Measurements from ENCODE around the gene EPS8.

The EPS8 gene

GRCh38 chr12:15701206-15701605 lies 88.0 kb downstream of the EPS8 start:
- Histone ChIP-seq H3K4me1 (ENCODE audit: insufficient read depth, low read length, severe bottlenecking) (no peaks in the 10 kb centered on the region), H3K9ac (ENCODE audit: low read length) (no peak overlapping the region), H3K4me3 (ENCODE audit: low read depth, low read length, poor library complexity, severe bottlenecking) (no peak overlapping the region), H2AFZ (ENCODE audit: low read length) (no peak overlapping the region), H4K20me1 (ENCODE audit: insufficient read depth, low read length) (no peaks in the 10 kb centered on the region), H3K4me2 (ENCODE audit: low read length) (no peak overlapping the region), H3K27me3 (ENCODE audit: insufficient read depth, low read length) (no peaks in the 10 kb centered on the region), H3K36me3 (ENCODE audit: insufficient read depth, low read length) (no peaks in the 10 kb centered on the region), H3K9me3 (ENCODE audit: low read length) (no peaks in the 10 kb centered on the region), H3K27ac (ENCODE audit: low read depth, low read length, poor library complexity, severe bottlenecking) (no peak overlapping the region), H3K79me2 (ENCODE audit: insufficient read depth, low read length) (no peaks in the 10 kb centered on the region), H3K9me2 (ENCODE audit: low read depth, low read length) (no peaks in the 10 kb centered on the region), H3F3A (ENCODE audit: insufficient read depth, low read length) (no peaks in the 10 kb centered on the region)
- no peak for TF ChIP-seq CTCF (IDR thresholded peaks at IDR 0.05; ENCODE audit: low read length)
- TF ChIP-seq EZH2 (IDR thresholded peaks at IDR 0.05; ENCODE audit: borderline replicate concordance, low read length) = no peak

GRCh38 chr12:15700595-15700994 lies 88.6 kb downstream of the EPS8 start:
- H3K79me2 ChIP-seq (ENCODE audit: insufficient read depth, low read length) = no peaks in the 10 kb centered on the region
- H3K4me1 ChIP-seq (ENCODE audit: insufficient read depth, low read length, severe bottlenecking) = no peaks in the 10 kb centered on the region
- no peak overlapping the region for H3K27ac ChIP-seq (ENCODE audit: low read depth, low read length, poor library complexity, severe bottlenecking)

GRCh38 chr12:15699886-15700285 lies 89.3 kb downstream of the EPS8 start:
- Histone ChIP-seq H3K9me3 (ENCODE audit: low read length) (no peaks in the 10 kb centered on the region), H3K79me2 (ENCODE audit: insufficient read depth, low read length) (no peaks in the 10 kb centered on the region), H3F3A (ENCODE audit: insufficient read depth, low read length) (no peaks in the 10 kb centered on the region), H4K20me1 (ENCODE audit: insufficient read depth, low read length) (no peaks in the 10 kb centered on the region), H3K4me3 (ENCODE audit: low read depth, low read length, poor library complexity, severe bottlenecking) (no peak overlapping the region), H3K4me2 (ENCODE audit: low read length) (no peak overlapping the region), H3K9me2 (ENCODE audit: low read depth, low read length) (no peaks in the 10 kb centered on the region), H3K4me1 (ENCODE audit: insufficient read depth, low read length, severe bottlenecking) (no peaks in the 10 kb centered on the region), H3K27me3 (ENCODE audit: insufficient read depth, low read length) (no peaks in the 10 kb centered on the region), H3K9ac (ENCODE audit: low read length) (no peak overlapping the region), H2AFZ (ENCODE audit: low read length) (no peak overlapping the region), H3K36me3 (ENCODE audit: insufficient read depth, low read length) (no peaks in the 10 kb centered on the region), H3K27ac (ENCODE audit: low read depth, low read length, poor library complexity, severe bottlenecking) (no peak overlapping the region)
- TF ChIP-seq CTCF (IDR thresholded peaks at IDR 0.05; ENCODE audit: low read length) = no peak
- TF ChIP-seq EZH2 (IDR thresholded peaks at IDR 0.05; ENCODE audit: borderline replicate concordance, low read length) = no peak

More at GRCh38 chr12:15700595-15700994, 88.6 kb downstream of the EPS8 start:
- no peak overlapping the region for H3K4me3 ChIP-seq (ENCODE audit: low read depth, low read length, poor library complexity, severe bottlenecking)
- H3K4me2 ChIP-seq (ENCODE audit: low read length) = no peak overlapping the region
- no peak overlapping the region for H3K9ac ChIP-seq (ENCODE audit: low read length)
- TF ChIP-seq EZH2 (IDR thresholded peaks at IDR 0.05; ENCODE audit: borderline replicate concordance, low read length) = no peak
- TF ChIP-seq CTCF (IDR thresholded peaks at IDR 0.05; ENCODE audit: low read length) = no peak
- H4K20me1 ChIP-seq (ENCODE audit: insufficient read depth, low read length) = no peaks in the 10 kb centered on the region
- H3K36me3 ChIP-seq (ENCODE audit: insufficient read depth, low read length) = no peaks in the 10 kb centered on the region
- H3K27me3 ChIP-seq (ENCODE audit: insufficient read depth, low read length) = no peaks in the 10 kb centered on the region
- H3F3A ChIP-seq (ENCODE audit: insufficient read depth, low read length) = no peaks in the 10 kb centered on the region
- H2AFZ ChIP-seq (ENCODE audit: low read length) = no peak overlapping the region
- H3K9me2 ChIP-seq (ENCODE audit: low read depth, low read length) = no peaks in the 10 kb centered on the region
- H3K9me3 ChIP-seq (ENCODE audit: low read length) = no peaks in the 10 kb centered on the region

All from OCI-LY1 (cell line).